ENCODE measurements around the gene RAPGEF1. TPM values are rescaled to one million over a fixed set of nuclear protein-coding genes. Genes with fewer than 3 reads are reported as not detected.

The RAPGEF1 gene
- total RNA-seq, 1 donor from 2014 or later: 33.3 TPM

DNA sequence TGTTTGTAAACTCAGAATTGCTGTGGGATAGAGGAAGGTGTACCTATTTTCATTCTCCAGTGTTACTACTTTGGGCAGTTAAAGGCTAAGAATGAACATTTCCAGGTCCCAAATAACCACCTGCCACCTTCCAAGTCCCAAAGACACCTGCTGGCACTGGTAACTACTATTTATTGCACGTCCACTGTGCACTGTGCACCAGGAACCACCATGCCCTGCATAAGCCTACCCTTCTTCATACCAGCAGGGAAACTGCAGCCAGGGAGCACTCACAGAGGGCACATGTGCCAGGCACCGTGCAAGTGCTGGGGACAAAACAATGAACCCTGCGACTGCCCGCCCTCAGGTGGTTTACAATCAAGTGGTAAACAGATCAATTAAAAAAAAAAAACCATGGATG, 34.9 kb downstream of the RAPGEF1 start:
- Histone ChIP-seq H3K9me3 (ENCODE audit: low read depth) (no peaks in the 10 kb centered on the region), H3K36me3 (no peaks in the 10 kb centered on the region), H3K79me2 (ENCODE audit: low read depth) (peaks cover 65% of the 10 kb centered on the region), H3K9ac (no peak overlapping the region), H3F3A (ENCODE audit: low read depth) (peaks cover 7% of the 10 kb centered on the region), H3K27me3 (no peaks in the 10 kb centered on the region), H3K4me1 (peaks cover 17% of the 10 kb centered on the region), H3K27ac (no peak overlapping the region), H2AFZ (replicated peaks) (no peak overlapping the region), H4K20me1 (ENCODE audit: low read depth) (peaks cover 47% of the 10 kb centered on the region), H3K4me2 (no peak overlapping the region), H3K4me3 (no peak overlapping the region)
- Mint-ChIP-seq H3K27ac (no peak overlapping the region), H3K4me3 (no peak overlapping the region), H3K27me3 (ENCODE audit: insufficient read depth, low read depth) (no peaks in the 10 kb centered on the region), H3K4me1 (peaks cover 33% of the 10 kb centered on the region), H3K36me3 (no peaks in the 10 kb centered on the region), H3K9me3 (no peaks in the 10 kb centered on the region)
- TF ChIP-seq, protein P1, sequence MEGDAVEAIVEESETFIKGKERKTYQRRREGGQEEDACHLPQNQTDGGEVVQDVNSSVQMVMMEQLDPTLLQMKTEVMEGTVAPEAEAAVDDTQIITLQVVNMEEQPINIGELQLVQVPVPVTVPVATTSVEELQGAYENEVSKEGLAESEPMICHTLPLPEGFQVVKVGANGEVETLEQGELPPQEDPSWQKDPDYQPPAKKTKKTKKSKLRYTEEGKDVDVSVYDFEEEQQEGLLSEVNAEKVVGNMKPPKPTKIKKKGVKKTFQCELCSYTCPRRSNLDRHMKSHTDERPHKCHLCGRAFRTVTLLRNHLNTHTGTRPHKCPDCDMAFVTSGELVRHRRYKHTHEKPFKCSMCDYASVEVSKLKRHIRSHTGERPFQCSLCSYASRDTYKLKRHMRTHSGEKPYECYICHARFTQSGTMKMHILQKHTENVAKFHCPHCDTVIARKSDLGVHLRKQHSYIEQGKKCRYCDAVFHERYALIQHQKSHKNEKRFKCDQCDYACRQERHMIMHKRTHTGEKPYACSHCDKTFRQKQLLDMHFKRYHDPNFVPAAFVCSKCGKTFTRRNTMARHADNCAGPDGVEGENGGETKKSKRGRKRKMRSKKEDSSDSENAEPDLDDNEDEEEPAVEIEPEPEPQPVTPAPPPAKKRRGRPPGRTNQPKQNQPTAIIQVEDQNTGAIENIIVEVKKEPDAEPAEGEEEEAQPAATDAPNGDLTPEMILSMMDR (IDR thresholded peaks at IDR 0.05): no peak
- no peak for TF ChIP-seq EZH2 (IDR thresholded peaks at IDR 0.05)
- TF ChIP-seq EZH2phosphoT487 (IDR thresholded peaks at IDR 0.05): no peak
- no peak for DNase-seq (ENCODE audit: low spot score)

DNA sequence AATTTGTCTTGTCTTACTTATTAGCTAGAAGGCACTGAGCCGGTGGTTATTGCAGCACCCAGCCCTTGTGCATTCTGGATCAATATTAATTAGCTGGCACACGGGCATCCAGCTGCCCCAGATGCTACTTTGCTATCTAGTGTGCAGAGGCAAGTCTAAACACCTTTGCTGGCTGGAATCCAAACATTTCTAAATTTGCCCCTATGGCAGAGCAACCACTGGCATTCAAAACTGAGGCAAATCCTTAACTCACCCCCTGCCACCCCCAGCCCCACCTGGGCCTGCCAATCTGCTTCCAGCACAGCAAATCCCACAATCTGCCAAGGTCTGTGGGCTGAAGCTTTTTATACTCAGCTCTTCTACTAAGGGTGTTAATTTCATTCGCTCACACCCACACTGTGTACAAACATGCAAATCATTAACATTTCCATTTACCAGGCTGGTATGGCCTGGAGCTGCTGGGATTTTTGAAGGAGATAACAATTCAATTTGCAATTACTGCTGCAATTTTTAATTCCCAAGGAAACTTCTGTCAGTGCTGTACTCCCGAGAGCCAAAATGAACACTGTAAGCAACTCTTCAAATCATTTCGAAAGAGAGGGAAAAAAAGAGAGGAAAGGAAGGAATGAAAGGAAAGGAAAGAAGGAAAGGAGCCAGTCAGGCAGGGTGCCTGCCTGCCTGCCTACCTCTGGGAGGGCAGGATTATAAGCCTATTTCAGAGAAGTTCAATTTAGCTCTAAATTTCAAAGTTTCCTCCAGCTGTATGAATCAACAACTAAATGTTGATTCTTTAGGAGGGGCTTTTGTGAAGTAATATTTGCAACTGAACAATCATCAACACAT, 35.5 kb downstream of the RAPGEF1 start:
- Histone ChIP-seq H3K4me3 (no peak overlapping the region), H3K9ac (peak overlapping the region; percentile 2), H3K36me3 (no peaks in the 10 kb centered on the region), H3F3A (ENCODE audit: low read depth) (peaks cover under 1% of the 10 kb centered on the region), H3K4me2 (no peak overlapping the region), H4K20me1 (ENCODE audit: low read depth) (peaks cover 46% of the 10 kb centered on the region), H2AFZ (replicated peaks) (no peak overlapping the region), H3K4me1 (peaks cover 10% of the 10 kb centered on the region), H3K27me3 (no peaks in the 10 kb centered on the region), H3K79me2 (ENCODE audit: low read depth) (peaks cover 64% of the 10 kb centered on the region), H3K27ac (no peak overlapping the region), H3K9me3 (ENCODE audit: low read depth) (no peaks in the 10 kb centered on the region)
- Mint-ChIP-seq H3K9me3 (no peaks in the 10 kb centered on the region), H3K4me3 (no peak overlapping the region), H3K4me1 (peaks cover 26% of the 10 kb centered on the region), H3K36me3 (no peaks in the 10 kb centered on the region), H3K27ac (peak overlapping the region; percentile 43), H3K27me3 (ENCODE audit: insufficient read depth, low read depth) (no peaks in the 10 kb centered on the region)
- TF ChIP-seq, protein P1 (IDR thresholded peaks at IDR 0.05): no peak
- TF ChIP-seq EZH2 (IDR thresholded peaks at IDR 0.05) (no peak), EZH2phosphoT487 (IDR thresholded peaks at IDR 0.05) (no peak)
- DNase-seq (ENCODE audit: low spot score): no peak

DNA sequence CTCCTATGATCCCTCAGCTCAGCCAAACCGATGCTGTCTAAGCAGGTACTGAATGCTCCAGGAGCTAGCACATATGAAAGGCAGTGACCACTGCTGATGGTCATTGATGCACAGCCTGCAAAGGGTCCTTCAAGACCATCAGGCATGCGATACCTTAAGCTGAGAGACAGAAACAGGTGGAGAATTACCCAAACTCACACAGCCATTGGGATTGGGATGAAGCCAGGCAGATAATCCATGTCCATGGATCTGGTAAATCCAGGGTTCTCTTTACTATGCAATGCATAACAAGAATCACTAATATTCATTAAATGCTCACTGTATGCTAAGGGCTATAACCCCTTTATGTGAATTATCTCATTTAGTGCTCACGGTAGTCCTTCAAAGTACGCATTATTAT, 36.2 kb downstream of the RAPGEF1 start:
- Histone ChIP-seq H4K20me1 (ENCODE audit: low read depth) (peaks cover 44% of the 10 kb centered on the region), H3K27ac (no peak overlapping the region)
- peaks cover 25% of the 10 kb centered on the region for H3K4me1 Mint-ChIP-seq

More for the DNA sequence above, 36.2 kb downstream of the RAPGEF1 start:
- Histone ChIP-seq H3K4me3 (no peak overlapping the region), H3K4me1 (peaks cover 9% of the 10 kb centered on the region), H3K79me2 (ENCODE audit: low read depth) (peaks cover 59% of the 10 kb centered on the region), H3K36me3 (no peaks in the 10 kb centered on the region), H3F3A (ENCODE audit: low read depth) (no peaks in the 10 kb centered on the region), H2AFZ (replicated peaks) (no peak overlapping the region), H3K9ac (no peak overlapping the region), H3K9me3 (ENCODE audit: low read depth) (no peaks in the 10 kb centered on the region), H3K4me2 (no peak overlapping the region), H3K27me3 (no peaks in the 10 kb centered on the region)
- H3K27ac Mint-ChIP-seq: no peak overlapping the region
- no peak for DNase-seq (ENCODE audit: low spot score)
- no peak overlapping the region for H3K4me3 Mint-ChIP-seq
- no peaks in the 10 kb centered on the region for H3K9me3 Mint-ChIP-seq
- TF ChIP-seq, protein P1 (IDR thresholded peaks at IDR 0.05): no peak
- TF ChIP-seq EZH2phosphoT487 (IDR thresholded peaks at IDR 0.05): no peak
- H3K27me3 Mint-ChIP-seq (ENCODE audit: insufficient read depth, low read depth): no peaks in the 10 kb centered on the region
- no peaks in the 10 kb centered on the region for H3K36me3 Mint-ChIP-seq
